GM21786 (cell line): Measurements from ENCODE around the gene PAPPA.

Experiments
- ATAC-seq: cut with Tn5 transposase; IDR thresholded peaks from one replicate; pipeline ENCODE4 v1.9.1; 2021; ENCODE audit not compliant: unreplicated experiment

PAPPA gene

GRCh38 chr9:116342941-116343340, 189.3 kb downstream of the PAPPA start:
- ATAC-seq: no peak

DNA sequence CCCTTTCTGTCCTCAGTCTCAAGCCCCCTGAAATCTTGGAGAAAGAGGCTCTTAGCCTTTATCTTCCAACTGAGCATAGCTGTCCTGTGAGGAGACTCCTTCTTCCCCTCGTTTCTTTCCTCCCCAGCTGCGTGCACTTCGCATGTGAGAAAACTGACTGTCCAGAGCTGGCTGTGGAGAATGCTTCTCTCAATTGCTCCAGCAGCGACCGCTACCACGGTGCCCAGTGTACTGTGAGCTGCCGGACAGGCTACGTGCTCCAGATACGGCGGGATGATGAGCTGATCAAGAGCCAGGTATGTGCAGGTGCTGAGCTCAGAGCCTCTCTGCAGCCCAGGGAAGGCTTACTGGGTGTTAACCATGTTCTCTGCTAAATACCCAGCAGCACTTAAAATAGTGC, 190.8 kb downstream of the PAPPA start:
- no peak for ATAC-seq

DNA sequence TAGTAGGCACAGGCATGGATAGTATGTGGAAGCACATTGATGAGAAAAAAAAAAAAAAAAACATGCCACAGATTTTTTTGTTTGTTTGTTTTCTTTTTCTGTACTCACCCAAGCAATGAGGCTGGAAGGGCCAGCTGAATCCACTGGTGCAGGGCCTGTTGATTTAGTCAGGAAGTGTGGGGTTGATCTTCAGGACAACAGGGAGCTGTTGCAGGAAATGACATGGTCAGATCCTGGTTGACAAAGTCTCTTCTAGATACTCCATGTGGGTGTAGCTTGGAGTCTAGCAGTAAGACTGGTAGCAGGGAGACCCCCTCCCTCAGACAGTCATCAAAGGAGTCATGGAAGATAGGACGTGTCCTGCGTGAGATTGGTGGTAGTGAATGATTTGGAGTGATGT, 191.8 kb downstream of the PAPPA start:
- no peak for ATAC-seq

GRCh38 chr9:116345817-116346216, 192.2 kb downstream of the PAPPA start:
- no peak for ATAC-seq

- no peak for ATAC-seq
Observed at GRCh38 chr9:116349684-116350083, 196.1 kb downstream of the PAPPA start.

- no peak for ATAC-seq
Observed at GRCh38 chr9:116350213-116350612, 196.6 kb downstream of the PAPPA start.

DNA sequence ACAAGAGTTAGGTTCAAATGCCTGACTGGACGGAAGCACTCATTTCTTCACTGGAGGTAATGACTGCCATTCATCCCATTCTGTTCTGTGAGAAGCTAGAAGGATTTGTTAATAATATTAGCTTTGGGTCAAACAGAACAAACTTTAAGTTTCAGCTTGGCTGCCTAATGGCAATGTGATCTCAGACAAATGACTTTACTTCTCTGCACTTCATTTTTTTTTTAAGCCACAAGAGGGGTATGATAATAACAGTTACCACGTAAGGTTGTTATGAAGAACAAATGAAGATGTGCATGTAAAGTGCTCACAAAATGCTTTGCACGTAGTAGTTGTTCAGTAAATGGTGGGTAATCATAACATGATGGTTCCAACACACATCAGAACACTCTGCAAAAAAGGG, 199.4 kb downstream of the PAPPA start:
- ATAC-seq: no peak

DNA sequence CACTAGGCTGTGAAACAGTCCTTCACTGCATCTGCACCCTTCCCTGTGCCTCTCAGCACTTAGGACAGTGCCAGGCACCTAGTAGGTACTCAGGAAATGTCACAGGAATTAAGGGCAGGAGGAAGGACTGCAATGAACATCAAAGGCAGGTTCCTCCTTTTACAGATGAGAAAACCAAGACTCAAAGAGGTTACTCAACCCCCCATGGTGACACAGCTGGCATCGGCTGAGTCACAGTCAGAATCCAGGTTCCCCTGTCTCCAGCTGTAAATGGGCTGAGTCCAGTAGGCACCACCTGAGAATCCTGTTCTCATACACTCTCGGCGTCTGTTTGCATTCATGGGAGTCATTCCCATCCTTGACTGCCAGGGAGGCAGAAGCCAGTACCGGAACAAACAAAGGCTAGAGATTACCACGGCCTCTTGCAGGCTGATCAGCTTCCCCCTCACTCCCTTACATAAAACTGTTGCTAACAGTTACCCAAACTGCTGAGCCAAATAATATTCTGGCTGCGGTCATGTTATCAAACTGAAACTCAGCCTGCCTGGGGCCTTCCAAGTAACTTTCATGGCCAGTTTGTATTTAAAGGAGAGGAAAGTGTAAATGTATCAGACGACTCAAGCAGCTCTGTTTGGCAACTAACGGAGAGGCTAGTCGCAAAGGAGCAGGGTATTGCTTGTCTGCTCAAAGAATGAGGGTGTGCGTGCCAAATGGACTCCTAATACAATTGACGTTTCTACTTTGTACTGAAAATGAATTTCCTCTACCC, 201.7 kb downstream of the PAPPA start:
- ATAC-seq: no peak

DNA sequence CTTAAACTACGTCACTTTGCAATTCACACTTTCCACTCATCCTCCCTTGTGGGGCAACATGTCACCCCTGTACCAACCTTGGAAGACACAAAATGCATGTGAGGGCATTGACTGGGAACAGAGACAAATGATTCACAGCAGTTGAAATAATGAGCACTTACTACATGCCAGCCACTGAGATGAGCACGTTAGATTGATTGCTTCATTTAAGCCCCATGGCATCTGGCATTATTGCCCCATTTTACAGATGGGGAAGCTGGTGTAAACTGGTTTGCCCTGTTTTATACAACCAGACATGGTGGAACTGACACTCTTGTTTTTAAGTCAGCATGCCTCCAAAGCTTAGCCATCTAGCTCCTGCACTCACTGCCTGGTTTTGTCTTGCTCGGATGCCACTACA, 204.7 kb downstream of the PAPPA start:
- no peak for ATAC-seq

DNA sequence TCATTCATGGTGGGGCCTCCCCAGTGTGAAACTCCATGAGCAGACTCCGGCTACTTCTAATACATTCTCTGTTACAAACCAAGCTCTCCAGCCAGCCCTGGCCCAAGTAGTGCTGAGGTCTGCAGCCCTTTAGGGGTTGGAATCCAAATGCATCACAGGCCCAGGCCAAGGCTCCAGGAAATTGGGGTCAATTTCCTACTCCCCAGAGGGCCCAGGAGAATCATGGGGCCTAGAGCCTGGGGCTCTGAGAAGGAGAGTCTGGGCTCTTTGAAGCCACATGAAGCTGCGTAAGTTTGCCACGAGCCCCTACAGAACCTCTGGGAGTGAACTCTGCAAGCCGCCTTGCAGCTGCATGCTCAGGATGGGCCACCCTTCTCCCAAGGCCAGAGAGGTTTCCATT, 206.4 kb downstream of the PAPPA start:
- ATAC-seq: no peak

DNA sequence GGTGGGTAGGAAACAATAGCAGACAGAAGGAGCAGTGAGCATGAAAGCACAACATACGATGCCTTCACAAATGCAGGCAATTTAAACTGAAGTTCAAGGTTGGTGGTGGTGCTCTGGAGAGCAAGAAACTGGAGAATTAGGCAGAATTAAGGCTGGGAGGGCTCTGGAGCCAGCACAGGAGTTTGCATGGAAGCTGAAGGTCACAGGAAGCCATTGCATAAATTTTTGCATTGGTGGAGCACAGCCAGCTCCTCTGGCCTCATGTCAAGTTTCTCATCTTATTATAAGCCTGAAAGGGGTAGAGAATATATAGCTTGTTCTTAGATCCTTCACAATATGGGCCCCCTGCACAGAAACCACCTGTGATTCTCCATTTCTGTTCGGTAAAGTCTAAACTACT, 207.4 kb downstream of the PAPPA start:
- no peak for ATAC-seq

DNA sequence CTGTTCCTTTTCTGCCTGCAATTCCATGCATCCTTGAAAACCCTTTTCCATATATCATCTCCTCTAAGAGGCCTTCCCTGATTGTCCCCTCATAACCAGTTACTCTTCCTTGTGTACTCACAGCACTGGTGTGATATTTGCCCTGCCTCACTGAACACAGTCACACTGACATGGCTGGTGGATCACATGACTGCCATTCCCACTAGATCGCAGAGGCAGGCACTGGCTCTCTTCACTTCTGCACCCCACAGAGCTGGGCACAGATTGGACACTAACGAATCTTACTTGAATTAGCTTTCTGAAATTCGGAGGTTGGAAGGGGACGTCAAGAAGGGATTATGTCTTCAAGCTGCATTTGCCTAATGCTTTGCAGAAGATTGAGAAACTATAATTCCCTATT, 208.0 kb downstream of the PAPPA start:
- ATAC-seq: no peak

DNA sequence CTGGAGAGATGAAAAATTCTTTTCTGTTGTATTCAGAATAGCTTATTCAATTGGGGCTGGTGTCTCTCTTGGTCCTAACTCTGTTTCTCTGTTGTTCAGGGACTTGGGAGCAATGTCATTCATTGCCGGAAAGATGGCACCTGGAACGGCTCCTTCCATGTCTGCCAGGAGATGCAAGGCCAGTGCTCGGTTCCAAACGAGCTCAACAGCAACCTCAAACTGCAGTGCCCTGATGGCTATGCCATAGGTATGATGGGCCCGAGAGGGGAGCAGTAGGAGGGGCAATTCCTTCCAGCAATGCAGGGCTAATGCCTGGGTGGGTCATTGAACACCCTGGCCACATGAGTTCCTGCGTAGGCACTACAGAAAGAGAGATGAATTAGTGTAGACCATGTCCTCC, 208.9 kb downstream of the PAPPA start:
- no peak for ATAC-seq

- no peak for ATAC-seq
Observed at GRCh38 chr9:116365056-116365471, 211.5 kb downstream of the PAPPA start.

DNA sequence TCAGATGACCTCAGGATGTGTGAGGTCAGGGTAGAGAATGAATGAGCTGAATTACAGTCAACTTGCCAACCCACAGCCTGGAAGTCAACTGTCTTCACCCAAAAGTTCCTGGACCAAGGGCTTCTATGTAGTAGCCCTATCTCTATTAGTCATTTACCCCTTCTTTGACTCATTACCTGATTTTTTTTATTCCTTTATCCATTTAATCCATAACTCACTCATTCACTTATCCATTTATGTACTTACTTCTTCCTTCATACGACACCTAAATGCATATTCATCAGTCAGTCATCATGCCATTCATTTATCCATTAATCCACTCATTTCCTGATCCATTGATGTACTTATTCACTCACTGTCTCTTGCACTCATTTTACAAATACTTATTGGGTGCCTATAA, 212.7 kb downstream of the PAPPA start:
- no peak for ATAC-seq

DNA sequence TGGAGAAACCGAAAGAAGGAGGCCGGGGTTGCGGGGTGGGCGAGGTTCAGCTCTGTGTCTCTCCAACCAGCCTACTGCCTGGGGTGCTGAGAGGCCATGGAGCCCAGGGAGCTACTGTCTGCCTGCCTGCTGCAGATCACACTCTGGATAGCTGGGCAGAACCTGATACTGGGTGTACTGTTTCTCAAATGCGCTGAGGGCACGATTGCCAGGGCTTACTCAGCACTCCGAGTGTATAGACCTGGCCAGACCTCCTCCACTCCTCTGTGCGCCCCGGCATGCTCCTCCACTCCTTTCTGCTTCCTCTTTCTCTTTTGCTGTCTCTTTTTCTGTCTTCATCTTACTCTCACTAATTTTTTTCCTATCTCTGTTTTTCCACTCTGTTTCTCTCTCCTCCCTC, 215.1 kb downstream of the PAPPA start:
- ATAC-seq: no peak

DNA sequence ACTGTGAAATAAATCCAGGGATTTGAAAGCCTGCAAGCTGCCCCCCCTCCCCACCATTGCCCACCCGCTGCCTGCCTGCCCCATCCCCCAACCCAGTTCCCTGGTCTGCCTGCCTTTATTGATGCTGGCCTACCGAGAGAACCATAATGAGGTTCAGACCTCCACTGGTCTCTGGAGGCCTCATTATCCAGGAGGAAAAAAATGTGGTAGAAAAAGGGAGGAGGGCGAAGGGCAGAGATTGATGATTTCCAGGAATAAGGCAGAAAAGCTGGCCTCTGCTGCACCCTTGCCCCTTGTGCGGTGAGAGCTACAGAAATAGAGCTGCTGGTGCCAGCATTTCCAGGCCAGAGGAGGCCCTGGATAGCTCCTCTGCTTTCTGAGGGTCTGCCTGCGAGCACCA, 216.1 kb downstream of the PAPPA start:
- ATAC-seq: no peak

DNA sequence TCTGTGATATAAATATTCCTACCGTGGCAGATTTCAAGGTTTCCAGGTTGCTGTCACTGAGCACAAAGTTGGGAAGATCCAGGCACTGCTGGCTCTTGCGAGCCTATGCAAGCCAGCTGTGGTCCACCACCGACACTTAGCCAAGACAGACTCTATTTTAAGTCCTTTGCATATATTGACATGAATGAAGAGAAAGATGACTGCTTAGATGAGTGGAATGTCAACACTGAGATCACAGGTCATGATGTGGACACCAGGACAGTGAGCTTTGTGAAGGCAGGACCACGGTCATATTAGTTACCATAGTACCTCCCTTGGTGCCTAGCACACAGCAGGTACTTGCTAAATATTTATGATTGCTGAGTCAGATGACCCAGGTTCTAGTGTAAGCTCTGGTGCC, 217.0 kb downstream of the PAPPA start:
- ATAC-seq: no peak

DNA sequence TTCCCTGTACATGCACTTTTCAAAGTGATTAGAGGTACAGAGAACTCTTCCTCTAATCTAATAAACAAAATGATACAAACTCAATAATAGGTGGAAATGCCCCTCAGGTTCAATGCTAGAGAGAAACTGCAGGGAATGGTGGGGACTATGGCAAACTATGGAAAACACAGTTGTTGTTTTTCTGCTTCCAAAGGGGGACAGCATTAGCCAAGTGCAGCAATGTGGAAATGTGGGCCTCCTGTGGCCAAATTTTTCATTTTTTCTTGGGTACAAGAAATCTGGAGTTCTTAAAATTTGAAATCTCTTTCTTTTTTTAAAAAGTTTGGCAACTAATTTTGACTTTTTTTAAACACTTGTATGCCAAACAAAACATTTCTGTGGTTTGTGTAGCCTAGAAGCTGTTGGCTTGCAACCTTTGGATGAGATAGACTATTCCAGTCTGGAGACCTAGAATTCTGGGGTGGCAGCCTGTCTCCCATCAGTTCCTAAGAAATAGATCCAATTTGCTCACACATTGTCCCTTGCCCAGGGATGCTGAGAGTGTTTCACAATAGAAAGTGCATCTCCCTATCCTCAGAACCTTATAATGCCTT, 218.6 kb downstream of the PAPPA start:
- ATAC-seq: no peak

GRCh38 chr9:116372786-116373185, 219.2 kb downstream of the PAPPA start:
- no peak for ATAC-seq

GRCh38 chr9:116377179-116377798, 223.7 kb downstream of the PAPPA start:
- ATAC-seq: no peak

GRCh38 chr9:116378873-116379272, 225.3 kb downstream of the PAPPA start:
- ATAC-seq: no peak
